DMS 273 (cell line): ENCODE measurements around the gene SMPD3.

Source experiments
- DNase-seq: peaks from one replicate; lab custom pipeline; 2025; ENCODE audit not compliant: unreplicated experiment; lab: John Stamatoyannopoulos, UW

The SMPD3 gene

DNA sequence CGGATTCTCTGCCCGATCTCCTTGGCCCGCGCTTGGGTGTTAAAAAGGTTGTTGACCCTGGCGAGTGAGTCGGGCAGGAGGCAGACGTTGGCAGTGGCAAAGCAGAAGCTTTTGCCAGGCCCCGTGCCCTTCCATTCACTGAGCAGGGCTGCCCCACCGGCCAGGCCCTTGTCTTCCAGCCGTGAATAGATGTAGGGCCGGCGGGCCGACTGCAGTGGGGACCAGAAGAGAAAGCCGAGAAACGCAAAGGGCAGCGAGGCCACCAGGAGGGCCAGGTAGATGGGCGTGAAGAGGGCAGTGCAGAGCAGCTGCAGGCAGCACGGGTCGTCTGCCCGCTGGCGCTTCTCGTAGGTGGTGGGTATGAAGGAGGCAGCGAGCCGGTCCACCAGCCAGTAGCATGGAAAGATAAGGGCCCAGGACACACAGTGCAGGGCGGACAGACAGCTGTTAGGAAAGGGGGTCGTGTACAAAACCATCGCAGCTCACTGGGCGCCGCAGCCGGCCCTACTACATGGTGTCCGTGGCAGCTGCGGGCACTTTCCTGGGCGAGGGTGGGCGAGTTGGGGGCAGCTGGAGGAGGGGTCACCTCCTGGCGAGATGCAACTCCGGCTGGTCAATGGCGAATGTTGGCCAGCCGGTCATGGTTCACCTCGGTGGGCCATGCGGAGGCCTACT is 76.5 kb downstream of the SMPD3 start:
- DNase-seq = no peak

DNA sequence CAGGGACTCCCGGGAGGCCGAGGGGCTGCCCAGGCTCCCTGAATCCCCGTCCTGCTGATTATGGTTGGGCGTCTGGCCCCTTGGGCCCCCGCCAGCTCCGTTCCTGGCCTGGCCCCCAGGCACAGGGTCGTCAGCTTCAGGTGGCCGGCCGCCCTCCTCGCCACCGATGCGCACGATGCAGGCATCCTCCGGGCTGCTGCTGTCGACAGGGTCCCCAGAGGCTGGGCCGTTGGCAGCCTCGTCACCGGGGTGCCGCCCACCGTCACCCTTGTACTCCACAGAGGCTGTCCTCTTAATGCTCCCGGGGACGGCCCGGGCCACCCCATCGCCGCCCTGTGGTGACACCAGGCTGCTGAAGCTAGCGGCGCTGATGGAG is 77.0 kb downstream of the SMPD3 start:
- DNase-seq = no peak

DNA sequence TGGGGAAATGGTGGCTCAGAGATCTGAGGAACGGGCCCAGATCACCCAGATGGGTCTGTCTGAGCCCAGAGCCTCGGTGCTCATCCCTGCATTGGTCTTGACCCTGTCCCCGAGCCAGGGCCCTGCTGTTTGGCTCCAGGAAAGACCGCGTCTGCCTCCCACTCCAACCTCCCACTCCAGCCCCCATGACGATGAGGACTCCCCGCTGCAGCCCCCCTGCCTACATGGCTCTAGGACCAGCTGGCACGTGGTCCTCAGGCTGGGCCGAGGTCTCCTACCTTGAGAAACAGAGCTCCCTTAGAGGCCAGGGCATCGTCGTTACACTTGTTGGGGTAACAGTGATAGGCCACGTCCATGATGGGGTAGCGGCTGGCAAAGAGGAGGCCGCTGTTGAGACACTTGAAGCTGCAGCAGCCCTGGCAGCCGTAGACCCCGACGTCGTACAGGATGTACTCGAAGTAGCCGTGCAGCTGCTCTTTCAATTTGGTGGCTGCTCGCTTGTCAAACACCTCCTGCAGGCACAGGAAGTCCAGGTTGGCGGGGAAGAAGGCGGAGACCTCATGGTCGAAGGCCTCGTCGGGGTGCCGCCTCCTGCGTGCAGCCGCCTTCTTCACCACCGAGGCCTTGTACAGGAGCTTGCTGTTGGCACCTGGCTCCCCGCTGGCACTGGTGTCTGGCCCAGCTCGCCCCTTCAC is 77.6 kb downstream of the SMPD3 start:
- no peak for DNase-seq

DNA sequence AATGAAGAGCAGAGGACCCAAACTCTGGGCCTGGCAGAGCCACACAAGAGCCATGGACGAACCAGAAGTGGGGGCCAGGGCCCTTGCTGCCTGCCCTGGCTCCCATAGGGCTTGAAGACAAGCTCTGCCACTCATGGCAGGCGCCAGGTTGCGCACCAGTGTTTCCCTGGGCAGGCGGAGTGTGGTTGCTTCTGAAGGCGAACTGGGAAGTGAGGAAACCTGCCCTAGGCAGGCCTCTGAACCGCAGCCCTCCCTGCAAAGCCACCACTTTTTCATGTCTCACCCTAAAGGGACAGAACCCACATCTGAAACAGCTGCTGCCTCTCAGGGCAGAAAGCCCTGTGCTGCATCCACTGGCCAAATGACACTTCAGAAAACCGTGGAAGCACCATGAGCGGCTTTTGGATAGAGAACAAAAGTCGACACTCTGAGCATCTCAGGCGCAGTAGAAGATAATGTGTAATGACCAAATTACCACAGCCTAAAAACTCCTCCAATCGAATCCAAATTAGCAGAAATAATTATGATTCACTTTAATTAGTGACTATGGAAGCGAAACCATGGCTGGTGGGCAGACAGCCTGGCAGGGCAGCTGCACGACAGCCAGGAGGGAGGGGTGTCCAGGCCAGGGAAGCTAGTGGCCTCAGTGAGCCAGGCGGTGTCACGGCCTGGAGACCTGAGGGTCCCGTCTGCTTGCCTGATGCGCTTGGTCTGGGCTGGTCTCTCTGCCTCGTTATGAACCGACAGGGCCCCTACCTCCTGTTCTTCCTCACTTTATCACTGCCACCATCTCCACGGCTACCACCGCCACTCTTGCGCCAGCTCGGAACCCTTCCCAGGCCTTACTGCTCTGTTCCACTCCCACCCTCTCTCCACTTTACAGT is 78.4 kb downstream of the SMPD3 start:
- no peak for DNase-seq

DNA sequence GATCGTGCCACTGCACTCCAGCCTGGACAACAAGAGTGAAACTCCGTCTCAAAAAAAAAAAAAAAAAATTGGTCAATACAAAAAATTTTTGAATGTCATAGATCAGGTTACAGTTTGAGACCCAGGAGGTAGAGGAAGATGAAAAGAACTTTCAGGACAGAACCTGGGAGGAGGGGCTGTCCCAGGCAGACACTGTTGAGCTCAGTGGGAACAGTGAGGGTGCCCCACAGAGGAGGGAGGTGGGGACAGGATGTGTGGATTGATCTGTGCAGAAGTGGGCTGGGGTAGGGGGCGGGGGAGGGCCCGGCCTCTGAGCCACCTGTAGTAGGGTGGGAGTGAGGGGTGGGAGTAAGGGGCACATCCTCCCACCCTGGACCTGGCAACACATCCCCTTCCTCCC is 79.1 kb downstream of the SMPD3 start:
- DNase-seq = no peak

DNA sequence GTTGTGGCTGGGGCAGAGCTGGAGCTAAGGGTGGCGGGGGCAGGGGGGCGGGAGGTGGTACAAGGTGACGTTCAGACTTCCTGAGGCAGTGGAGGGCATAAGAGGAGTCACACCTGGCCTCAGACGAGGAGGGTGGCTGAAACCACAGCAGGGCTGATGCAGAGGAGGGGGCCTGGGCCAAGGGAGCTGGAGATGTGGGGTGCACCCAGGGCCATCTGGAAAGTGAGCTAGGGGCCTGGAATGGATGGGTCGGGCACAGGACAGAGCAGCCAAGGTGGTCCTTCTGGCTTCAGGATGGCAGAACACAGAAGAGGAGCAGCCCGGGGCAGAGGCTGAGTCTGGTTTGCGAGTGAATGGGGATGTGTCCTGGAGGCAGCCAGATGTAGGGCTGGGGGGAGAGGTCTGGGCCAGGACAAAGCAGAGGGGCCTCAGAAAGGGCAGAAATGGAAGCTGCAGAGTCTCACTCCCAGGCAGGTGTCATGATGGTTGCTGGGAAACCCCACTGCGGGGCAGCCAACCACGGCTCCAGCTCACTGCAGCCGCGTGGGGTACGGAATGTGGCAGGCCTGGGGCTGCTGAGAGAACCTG is 79.9 kb downstream of the SMPD3 start:
- DNase-seq = no peak

DNA sequence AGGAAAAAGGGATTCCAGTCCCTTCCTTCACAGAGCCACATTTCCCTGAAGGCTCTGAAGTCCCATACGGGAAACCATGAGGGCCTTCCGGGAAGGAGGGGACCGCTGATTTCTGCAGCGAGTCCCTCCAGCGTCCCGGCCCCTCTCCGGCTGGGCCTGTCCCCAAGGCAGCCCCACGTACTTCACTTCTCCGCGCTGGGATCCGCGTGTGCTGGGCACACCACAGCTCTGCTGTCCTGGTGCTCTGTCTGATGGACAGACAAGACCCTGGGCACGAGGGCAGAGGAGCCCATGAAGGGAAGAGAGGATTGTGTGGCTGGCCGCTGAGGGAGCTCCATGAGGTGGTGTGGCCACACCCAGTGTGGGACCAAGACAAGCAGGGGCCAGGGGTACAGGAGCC is 80.4 kb downstream of the SMPD3 start:
- no peak for DNase-seq

DNA sequence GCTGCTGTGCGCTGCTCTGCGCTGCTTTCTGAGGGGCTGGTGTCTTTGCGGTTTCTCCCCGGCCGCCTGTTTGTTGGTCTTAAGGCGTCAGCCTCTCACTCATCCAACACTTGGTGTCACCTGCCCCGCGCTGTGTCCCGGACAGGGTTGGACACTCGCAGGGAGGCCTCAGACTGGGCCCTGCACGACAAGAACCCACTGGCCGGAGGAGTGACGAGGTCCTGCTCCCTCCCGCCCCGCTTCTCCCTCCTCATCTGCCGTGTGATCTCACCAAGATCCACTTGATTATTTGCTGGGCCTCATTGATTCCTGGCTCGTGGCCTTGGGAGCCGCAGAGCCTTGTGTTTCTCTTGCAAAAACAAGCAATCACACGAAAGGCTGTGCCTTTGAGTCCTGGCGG is 80.9 kb downstream of the SMPD3 start:
- no peak for DNase-seq

DNA sequence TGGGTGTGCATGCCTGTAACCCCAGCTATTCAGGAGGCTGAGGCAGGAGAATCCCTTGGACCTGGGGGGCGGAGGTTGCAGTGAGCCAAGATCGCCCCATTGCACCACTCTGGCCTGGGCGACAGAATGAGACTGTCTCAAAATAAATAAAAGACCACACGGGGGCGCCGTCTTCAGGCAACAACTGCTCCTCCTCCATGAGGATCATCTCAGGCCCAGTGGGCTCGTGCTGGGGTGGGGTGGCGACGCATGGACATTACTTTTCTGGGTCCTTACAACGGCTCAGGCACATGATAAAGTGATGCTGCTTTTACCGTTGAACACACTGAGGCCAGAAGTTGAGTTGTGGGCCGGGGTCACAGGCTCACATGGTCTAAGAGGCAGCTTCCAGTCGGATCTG is 81.3 kb downstream of the SMPD3 start:
- DNase-seq = peak; percentile 66

DNA sequence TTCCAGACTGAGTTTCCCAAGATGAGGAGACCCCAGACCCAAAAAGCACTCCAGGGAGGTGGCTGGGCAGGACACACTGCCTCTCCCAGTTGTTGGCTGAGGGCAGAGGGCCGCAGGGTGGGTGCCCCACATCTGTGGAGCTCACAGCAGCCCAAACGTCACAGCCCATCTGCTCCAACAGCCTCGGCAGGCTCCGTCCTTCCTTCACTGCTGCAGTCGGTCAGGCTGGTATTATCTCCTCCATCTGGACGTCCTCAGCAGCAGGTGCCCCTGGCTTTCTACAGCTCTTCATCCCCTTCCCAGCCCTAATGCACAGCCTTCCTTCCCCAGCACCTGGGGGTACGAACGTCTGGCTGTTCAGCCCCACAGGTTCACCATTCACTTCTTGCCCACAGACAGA is 82.2 kb downstream of the SMPD3 start:
- peak; percentile 88 for DNase-seq

DNA sequence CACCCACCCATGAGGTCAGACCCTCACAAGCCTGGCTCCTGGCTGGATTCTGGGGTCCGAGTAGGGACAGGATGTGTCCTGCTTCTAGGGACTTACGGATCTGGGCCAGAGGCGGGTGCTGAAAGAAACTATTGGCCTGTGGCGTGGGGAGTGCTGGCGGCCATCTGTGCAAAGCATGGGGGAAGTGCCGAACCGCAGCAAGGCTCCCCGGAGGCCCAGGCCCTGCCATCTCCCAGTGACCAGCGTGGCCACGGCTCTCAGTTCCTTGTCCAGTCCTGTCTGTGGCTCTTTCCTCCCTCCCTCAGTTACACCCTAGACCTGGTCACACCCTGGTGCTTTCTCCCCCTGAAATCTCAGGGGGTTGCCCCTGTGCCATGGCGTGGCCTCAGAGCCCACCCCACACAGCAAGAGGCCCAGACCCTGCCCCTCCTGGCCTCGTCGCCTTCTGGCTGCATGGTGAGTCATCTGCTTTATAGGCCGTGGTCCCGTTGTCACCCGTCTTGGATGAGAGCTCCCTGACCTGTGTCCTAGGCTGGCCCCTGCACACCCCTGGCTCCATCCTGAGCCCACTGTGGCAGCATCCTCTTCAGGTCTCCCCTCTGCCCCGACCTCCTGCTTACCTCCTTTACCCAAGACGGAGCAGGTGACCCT is 83.0 kb downstream of the SMPD3 start:
- DNase-seq = peak; percentile 53

DNA sequence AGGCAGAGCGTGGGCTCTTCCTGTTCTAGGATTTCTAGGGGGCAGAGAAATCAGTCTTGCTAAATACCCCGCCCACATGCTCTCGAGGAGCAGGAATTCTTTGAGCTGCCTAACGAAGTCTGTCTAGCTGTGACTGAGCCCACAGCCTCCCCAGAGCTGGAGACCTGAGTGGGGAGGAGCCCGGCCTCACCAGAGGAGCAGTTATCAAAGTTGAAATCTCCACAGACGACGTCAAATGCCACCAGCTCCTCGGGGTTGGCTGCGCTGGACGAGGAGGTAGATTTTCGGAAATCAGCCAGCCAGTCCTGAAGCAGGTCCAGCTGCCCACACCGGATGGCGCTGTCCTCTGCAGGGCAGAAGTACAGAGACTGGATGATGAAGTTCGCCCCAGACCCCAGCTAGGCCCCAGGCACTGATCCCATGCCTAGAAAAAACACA is 83.7 kb downstream of the SMPD3 start:
- DNase-seq = peak; percentile 48

DNA sequence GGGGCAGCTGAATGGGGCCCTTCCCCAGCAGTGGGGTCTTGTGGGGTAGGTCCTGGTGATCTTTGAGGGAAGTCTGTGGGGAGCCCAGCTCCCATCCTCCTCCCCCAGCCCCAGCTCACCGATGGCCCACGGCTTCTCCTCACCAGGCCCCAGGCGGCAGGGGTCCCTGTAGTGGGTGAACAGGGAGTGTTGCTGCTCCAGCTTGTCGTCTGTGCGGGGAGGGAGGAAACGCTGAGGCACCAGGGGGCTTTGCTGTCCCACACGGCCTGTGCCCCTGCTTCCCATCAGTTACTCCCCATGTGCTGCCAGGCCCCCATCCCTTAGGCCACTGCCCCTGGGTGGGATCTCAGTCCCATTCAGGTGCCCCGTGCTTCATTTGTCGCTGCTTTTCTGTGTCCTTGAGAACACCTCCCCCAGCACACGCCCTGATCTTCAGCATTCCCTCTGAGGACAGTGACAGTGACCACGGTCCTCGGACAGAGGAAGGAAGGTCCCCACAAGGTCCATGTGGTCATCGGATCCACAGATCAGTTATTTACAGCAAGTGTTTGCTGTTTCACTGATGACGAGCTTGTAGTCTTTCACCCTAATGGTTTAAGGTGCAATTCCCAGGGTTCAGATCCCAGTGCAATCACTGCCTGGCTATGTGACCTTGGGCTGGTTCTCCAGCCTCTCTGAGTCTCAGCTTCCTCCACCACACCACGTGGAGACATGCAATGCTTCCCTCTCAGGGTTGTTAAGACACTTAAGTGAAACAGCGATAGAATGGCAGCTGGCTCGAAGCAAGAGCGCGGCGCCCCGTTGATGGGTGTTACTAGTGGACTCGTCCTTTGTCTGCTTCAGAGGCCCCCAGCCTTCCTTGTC is 84.4 kb downstream of the SMPD3 start:
- DNase-seq = no peak

DNA sequence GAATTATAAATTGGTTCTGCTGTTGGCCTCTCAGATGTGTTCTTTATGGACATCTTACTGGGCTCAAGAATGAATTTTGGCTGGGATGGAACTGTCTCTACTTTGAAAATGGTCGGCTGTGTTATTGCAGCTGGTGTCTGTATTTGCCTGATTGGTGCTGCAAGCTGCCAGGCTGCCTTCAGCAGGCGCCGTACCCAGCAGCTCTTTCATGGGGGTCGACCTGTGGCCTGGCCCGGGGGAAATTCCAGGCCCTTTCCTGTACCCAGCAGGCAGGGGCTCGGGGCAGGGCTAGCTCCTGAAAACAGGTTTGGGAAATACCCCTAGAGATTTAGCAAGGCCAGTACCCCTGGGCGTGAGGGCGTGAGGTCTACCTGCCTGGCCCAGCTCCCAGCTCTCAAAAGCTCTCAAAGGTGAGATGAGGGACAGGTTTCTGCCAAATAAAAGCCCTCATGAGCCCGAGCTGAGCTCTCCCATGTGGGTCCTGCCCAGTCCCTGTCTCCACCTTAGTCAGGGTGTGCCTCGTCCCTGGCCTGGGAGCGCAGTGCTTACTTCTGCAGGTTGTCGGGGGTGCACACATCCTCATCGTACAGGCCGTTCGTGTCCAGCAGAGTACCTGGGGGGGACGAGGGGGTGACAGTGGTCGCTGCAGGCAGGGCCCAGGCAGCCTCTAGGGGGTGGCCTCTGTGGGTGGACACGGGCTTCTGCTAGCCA is 85.2 kb downstream of the SMPD3 start:
- DNase-seq = peak; percentile 39

DNA sequence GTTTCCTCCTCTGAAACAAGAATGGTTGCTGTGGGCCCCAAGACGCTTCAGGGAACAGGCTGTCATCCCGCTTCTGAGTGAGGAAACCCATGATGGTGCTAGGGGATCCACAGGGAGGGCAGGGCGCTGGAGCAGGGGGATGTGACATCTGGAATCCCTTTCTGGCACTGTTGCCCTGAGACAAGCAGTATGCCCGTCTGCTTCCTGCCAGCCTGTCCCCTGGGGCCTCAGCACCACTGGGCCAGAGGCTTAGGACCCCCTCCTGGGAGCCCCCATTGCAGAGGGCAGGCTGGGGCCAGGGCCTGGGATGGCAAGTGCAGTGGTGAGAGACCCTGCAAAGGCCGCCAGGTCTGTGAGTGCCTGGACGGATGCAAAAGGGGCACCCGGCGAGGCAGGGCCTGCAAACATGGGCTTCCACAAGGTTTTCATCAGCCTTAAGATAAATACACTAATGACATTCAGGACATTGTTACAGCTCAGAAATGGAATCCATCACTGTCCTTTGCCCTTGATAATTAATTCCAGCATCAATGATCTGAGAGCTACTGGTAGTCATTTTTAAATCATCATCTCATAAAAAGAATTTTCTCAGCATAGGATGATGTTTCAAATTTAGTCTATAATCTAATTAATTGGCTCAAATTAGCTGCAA is 85.9 kb downstream of the SMPD3 start:
- DNase-seq = peak; percentile 57

DNA sequence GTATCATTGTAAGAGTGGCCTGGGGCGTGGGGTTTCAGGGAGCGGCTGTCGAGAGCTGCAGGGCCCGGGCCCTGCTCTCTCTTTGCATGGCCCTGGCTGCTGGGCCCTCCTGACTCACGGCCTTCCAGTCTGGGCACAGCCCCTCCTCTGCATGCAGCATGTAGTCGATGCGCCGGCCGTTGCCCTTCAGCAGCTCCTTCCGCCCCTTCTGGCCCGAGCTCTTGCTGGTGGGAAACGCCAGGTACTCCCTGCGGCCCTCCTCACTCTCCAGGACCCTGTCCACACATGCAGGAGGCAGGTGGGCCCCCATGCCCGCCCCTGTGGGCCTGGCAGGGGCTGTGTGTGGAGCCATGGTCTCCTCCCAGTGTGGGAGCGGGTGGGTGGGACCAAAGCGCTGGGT is 86.8 kb downstream of the SMPD3 start:
- no peak for DNase-seq

DNA sequence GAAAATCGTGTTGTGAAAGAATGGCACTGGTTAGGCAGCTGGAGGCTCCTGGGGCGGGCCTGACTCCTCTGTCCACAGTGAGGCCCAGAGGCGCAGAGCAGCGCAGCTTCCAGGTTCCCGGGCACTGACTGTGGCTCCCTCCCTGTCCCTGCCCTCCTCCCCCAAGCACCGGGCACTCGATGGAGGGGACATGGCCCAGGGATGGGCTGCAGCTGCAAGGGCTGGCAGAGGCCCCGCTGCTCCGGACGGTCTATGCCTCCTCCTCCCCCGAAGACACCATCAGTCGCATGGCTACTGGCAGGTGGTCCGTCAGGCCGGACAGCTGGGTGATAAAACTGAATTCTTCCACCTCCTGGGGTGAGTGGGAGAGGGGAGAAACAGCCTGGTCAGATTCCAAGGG is 87.4 kb downstream of the SMPD3 start:
- DNase-seq = no peak

DNA sequence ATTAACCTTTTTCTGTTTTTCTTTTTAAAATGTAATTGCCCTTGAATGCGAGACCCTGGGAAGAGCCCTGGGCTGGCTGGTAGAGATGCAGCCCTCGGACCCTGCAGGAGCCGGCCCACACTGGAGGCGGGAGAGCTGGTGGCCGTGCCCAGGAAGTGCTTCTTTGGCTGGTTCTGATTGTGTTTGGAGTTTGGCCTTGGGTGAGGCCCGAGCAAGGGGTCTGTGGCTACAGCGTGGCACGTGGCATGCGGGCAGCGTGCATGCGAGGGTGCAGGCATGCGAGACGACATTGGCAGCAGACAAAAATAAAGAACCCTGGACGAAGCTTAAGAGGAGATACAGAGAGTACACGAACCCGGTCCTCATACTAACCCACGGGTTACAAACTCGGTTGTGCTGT is 87.8 kb downstream of the SMPD3 start:
- DNase-seq = no peak
